DMS 273 (cell line): ENCODE results near the gene THEMIS.
"Not testable (repeated sequence)": the region's sequence is repeated elsewhere in the genome, so short reads cannot be mapped to it uniquely, and the experiment has no call there.

Source experiments
- DNase-seq: peaks from one replicate; lab custom pipeline; 2025; ENCODE audit not compliant: unreplicated experiment; lab: John Stamatoyannopoulos, UW

The THEMIS gene

DNA sequence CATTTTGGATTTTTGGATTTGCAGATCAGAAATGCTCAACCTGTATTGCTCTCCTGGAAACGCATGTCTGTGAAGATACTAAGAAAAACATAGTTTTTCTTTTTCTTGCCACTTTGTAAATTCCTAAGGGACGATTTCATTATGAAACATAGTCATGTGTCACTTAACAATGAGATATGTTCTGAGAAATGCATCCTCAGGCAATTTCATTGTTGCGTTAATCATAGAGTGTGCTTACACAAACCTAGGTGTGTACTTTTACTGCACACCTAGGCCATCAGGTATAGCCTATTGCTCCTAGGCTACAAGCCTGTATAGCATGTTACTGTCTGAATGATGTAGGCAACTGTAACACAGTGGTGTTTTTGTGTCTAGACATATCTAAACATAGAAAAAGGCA lies 13.4 kb upstream of the THEMIS start:
- DNase-seq = no peak

DNA sequence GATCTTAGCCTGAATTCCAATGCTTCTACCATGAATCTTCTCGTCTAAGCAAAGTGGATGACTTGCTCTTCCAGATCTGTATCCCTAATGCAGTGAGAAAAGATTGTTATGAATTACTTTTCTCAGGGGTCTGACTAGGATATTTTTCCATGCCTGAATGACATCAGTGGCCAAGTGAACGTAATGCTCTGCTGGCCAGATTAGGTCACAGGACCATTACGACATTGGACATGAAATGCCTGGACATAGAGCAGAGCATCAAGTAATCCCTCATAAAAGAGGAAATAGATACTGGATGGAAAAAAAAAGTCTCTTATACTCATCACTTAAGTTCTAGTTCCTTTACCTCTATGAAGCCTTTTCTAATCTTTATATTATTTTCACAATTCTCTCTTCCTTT lies 12.1 kb upstream of the THEMIS start:
- no peak for DNase-seq

DNA sequence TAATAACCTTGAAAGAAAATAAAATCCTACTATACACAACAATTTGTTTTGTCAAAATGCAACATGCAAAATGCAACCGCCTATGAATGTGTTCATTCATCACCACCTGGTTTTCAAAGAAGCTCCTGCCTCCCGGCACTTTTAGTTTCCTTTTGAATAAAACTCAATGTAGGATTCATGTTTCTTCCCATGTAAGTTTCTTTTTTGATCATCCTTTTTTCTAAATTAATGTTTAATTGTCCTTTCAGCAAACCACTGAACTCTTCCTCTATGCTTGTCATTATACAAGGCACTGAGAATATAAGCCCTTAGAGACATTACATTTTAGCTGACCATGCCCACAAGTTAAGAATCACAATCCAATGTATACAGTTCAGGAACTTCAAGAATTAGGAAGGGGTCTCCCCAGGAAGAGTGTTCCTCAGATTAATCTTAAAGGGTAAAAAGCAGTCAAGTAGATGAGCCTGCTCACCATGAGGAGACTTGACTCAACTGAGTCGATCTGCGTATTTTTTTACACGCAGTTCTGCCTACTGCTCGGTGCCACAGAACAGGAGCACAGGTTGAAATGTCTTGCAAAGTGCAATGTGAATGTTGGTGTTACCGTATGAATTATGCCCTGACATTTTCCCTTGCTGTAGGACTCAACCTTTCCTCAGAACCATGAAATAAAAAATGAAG lies 7.2 kb upstream of the THEMIS start:
- no peak for DNase-seq

DNA sequence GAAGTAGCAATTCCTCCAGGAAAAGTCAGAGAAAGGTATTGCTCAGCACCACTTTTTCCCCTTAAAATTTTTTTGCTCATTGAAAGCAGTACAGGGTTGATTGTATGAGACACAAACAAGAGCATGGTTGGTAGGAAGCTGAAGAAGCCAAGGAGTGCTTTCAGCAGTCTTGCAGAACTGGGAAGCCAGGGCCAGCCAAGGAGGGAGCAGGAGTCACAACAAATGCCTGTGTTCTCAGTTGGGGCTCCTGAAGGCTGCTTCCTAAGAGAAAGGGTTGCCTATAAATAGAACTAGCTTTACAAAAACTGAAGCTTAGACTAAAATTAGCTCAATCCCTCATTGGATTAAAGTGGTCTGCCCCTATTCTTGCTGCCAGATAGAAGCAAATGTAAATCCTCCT lies 3.3 kb upstream of the THEMIS start:
- DNase-seq = no peak

DNA sequence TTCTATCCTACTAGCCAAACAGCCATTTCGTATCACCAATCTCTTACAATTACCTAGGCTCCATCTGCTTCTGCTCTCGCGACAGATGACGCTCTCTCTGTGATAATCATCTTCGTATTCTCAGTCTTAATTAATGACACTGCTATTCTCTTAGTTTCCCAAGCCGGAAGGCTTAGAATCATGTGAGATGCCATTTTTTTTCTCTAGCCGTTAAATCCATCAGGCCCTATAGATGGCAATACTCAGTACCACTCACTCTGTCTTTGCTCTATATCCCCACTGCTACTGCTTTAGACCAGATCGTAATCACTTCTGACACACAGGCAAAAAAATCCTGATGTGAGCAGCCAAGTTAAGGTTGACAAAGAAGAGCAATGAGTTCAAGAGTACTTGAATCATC lies 2.1 kb upstream of the THEMIS start:
- DNase-seq = no peak

DNA sequence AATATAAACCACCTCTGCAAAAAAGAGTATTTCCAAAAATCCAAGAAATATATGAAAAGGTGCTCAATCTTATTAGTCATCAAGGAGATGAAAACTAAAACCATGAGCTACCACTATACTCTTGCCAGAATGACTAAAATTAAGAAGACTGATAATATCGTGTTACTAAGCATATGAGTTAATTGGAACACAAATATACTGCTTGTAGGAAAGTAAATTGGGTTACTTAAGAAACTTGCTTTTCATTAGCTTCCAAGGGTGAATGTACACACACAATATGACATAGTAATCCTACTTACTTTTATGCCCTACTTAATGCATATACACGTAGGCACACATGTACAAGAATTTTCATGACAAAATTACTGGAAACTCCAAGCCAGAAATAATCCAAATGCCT lies 3.4 kb downstream of the THEMIS start:
- no peak for DNase-seq

DNA sequence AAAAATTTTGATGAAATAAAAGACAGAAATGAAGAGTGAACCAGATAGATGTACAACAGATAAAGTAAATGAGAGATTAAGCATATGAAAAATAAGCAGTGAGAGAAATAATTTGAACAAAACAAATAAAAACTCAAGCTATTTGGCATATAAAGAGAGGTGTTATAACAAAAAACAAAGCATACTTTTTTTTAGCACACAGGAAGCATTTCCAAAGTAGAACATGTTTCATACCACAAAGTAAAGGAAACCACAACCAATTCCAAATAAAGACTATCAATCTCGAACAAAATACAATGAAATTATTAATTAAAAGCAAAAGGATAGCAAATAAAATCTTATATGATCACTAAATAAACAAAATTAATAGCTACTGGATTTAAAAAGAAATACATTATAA lies 6.8 kb downstream of the THEMIS start:
- no peak for DNase-seq

DNA sequence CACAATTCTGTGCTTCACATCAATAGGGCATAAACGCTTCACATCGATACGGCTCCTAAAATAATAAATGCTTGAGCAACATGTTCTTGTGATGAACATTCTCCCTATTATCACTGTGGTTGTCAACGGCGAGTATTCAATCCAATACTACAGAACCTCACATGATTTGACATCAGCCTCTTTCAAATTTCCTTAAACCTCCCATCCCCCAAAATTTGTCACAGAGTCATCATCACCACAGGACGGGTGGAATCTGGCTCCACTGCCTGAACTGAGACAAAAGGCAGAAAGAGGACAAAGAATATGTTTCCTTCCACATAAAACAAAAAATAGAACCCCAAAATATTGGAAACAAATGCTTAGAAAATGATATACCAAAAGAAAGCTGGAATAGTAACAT lies 7.3 kb downstream of the THEMIS start:
- DNase-seq = no peak

DNA sequence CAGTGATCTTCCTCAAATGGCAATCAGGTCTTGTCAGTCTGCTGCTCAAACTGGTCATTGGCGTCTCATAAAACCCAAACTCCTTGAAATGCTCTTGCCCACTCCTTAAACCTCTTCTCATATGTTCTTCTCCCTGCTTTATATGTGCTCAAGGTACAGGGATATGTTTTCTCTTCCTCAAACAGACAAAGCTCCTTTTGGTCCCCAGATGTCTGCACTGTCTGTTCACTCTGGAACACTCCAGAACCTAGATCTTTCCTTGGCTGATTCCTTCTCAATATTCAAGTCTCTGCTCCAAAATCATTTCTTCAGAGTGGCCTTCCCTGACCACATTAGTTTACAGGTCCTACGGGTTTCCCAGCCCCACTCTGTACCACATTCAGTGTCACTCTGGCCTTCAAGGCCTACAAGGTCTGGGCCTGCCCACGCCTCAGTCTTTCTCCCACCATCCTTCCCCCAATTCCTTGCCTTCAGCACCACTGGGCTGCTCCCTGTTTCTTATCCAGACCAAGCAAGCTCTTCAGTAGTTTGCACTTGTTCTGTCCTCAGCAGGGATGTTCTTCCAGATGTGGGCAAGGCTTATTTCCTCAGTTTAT lies 9.0 kb downstream of the THEMIS start:
- DNase-seq = no peak

DNA sequence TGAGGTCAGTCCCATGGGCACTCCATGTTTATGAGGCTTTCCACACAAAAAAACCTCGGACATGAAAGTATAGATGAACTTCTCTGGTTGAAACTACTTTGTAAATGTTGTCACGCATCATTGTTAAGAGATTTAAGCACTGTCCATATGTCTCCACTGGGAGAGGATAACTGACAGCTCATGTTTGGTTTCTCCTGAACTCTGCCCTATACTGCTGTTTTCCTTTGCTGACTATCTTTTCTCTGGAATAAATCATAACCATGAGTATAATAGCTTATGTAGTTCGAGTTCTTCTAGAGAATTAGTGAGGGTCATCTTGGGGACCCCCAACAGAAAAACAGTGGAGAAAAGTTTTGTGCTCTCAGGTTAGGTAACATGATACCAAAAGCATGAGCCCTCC lies 14.3 kb downstream of the THEMIS start:
- no peak for DNase-seq

DNA sequence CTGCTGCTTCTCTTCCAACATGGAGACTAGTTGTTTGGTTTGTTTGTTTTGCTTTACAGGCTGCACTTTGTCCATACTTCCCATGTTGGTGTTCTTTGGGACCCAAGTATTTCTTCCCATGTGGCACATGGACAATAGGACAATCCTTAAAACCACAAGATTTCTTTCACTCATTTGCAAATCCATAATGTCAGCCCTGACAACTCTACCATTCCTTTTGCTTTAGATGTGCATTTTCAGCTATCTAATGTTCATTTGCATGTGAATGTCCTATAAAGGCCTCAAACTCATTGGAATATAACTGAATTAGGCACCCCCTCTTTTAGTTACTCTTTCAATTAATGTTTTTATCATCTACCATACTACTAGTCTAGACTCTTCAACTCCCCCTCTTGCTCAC lies 16.7 kb downstream of the THEMIS start:
- no peak for DNase-seq

DNA sequence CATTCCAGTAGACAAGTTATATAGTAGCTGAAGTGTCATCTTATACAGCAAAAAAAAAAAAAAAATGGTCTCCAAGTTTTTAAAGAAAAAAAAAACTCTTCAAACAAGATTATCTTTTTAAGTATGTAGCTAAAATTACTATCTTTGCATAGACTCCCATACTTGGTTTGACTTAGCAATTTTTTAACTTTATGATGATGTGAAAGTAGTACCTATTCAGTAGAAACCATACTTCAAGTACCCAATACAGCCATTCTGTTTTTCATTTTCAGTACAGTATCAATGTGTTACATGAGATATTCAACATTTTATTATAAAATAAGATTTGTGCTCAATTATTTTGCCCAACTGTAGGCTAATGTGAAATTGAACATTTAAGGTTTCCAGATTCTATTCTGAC lies 18.9 kb downstream of the THEMIS start:
- DNase-seq = not testable (repeated sequence)

DNA sequence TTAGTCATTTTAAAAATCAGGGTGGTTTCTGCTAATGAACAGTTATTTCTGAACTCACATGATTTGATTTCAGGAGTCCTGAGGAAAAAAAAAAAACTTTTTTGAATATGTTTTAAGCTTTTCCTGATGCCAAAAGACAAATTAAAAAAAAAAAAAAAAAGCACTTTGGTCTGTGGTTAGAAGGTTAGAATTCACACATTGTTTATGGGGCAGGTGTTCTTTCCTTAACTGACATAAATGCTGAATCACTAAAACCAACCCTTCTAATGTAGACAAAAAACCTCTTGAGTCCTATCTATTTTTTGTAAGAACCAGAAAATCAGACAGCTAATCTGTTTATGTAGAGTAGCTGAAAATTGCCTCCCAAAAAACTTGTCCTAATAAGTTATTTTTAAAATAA lies 20.4 kb downstream of the THEMIS start:
- DNase-seq = no peak

DNA sequence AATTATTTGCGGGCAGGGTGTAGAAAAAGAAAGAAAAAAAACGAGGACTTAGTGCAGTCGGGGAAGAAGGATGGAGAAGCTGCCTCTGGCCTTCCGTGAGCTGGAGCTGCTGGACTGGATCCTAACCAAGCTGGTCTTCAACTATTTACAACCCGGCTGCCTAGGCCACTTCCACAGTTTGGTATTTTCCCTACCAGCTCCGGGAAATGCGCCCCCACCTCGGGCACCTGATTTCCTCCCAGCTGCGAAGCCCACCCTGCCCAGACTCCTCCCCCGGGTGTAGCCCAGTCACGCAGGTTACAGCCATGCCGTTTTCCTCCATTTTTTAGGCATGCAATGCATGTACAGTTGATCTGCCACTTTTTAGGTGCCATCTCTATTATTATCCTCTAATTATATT lies 21.2 kb downstream of the THEMIS start:
- no peak for DNase-seq

DNA sequence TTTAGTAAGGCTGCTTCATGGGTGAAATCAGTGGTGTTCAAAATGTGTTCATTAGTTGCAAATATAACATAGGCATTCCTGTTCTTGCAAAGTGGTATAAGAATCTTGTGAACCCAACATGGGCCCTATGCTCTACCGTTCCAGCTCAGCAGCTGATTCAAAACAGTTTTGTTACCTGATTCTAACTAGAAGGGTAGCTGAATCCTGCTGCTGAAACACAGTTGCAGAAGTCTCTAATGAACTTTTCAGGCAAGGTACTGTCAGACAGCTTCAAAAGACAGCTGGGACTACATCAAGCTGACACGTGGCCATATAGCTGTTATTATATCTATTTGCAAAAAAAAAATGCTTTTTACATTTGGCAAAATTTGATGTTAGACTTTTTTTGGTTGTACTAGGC lies 22.7 kb downstream of the THEMIS start:
- no peak for DNase-seq

DNA sequence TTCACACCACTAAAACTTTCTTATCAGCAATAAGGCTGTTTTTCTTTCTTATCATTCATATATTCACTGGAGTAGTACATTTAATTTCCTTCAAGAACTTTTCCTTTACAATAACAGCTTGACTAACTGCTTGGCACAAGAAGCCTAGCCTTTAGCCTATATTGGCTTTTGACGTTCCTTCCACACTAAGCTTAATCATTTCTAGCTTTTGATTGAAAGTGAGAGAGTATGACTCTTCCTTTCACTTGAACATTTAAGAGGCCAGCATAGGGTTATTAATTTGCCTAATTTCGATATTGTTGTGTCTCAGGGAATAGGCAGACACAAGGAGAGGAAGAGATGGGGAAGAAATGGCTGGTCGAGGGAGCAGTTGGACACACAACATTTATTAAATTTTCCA lies 23.6 kb downstream of the THEMIS start:
- no peak for DNase-seq

DNA sequence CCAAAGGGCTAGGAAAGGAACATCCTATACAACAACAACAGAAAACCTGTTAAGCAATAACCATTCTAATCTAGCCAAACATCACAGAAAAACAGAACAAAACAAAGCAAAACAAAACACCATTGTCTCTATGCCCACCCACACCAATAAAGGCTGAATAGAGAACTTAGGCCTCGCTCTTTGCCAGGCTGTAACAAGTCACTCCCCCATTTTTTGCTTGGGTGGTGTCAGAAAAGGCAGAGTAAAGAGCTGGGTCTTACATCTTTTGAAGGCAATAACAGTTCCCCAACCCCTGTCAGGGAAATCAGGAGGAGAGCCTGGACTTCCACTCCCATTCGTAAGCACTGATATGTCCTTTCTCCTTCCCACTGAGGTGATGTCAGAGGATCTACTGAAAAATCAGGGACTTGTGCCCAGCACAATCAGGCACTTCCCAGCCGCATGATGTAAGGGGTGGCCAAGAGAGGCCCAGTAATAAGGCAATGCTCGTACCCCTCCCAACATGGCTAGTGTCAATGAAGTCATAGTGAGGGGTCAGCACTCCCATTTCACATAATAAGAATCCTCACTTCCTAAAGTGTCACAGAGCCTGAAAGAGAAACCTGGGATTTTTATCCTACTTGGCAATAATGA lies 31.0 kb downstream of the THEMIS start:
- no peak for DNase-seq

DNA sequence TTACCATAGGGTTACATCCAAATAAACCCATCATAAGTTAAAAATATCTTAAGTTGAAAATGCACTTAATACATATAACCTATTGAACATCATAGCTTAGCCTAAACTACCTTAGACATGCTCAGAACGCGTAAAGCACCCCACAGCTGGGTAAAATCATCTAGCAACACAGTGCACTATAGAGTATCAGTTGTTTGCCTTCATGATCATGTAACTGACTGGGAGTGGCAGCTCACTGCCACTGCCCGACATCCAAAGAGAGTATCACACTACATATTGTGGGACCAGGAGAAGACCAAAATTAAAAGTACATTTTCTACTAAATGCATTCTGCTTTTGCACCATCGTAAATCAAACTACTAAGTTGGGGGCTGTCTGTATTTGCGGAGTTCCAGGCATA lies 31.7 kb downstream of the THEMIS start:
- DNase-seq = no peak

DNA sequence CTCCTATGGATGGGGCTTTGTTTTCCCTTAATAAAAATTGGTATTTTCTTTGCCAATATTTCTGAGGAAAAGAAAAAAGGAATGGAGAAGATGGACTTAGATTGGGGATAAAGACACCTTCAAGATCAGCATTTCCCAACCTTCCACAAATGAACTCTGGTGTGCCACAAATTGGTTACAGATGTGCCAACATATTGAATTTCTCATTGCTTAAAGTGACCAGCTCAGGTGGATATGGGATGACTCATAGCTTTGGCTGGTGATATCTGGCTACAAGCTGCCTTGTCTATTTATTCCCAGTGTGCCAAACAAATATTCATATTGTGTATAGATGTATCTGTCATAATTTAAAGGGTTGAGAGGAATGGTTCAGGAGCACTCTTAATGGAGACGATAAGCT lies 32.5 kb downstream of the THEMIS start:
- no peak for DNase-seq

DNA sequence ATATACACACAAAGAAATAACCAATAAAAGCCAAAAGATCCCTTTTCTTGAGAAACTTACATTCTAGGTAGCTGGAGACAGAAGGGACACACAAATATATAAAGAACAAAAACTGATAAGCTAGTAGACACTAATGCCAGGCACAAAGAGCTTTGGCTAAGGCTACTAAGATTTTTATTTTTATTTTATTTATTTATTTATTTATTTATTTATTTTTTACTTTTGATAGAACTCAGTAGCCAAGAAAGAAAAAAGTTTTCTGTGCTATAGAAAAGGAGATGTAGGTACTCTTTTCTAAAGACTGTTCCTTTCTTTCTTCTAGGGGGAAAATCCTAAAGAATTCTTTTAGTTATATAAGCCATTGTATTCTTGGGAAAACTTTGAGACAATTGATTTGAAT lies 34.1 kb downstream of the THEMIS start:
- no peak for DNase-seq

DNA sequence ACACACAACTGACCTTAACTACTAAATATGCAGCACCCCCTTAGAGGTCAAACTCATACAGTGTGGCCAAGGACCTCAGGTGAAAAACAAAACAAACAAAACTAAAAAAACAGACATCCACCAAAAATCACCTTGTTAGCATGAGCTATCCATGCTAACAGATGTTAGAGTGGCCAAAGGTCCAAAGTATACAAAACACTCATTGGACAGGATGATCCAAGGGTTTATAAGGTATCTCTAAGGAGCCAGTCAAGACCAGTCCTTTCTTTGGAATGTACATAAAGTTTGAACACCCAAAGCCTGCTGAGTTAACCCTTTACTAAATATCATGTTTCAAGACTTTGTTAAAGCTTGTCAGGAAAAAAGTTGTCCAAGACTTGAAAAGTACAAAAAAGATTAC lies 35.8 kb downstream of the THEMIS start:
- no peak for DNase-seq

DNA sequence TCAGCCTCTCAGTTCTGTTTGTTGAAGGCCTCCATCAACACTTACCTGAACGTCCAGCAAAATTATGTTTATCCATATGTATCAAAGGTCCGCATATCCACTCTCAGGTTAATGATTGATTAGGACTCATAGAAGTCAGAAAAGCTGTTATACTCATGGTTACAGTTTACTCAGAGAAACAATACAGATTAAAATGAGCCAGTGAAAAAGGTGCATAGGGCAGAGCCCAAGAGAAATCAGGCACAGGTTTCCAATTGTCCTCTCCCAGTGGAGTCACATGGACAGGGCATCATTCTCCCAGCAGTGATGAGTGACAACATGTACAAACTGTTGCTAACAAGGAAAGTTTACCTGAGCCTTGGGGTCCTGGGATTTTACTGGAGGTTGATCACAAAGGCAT lies 36.2 kb downstream of the THEMIS start:
- DNase-seq = no peak

DNA sequence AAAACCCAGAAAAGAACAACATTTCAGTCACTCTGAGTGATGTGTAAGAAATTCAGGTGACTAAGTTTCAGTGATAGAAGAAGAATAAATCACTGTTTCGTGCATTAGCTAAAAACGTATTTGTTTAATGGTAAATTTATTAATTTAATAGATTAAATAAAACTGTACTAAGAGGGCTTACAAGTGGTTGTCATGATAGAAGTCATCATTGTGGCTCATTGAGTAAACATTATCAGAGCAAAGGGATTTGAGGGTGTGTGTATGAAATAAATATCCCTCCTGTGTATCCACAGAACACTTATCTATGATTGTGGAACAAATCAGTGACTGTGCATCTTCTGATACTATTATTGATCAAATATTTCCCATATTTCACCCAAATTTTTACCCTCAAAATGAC lies 40.1 kb downstream of the THEMIS start:
- DNase-seq = no peak
